ENCODE measurements around the gene RHEB. TPM values are rescaled to one million over a fixed set of nuclear protein-coding genes. Genes with fewer than 3 reads are reported as not detected.

The RHEB gene
- polyA plus RNA-seq, 1 experiment = 154 TPM

DNA sequence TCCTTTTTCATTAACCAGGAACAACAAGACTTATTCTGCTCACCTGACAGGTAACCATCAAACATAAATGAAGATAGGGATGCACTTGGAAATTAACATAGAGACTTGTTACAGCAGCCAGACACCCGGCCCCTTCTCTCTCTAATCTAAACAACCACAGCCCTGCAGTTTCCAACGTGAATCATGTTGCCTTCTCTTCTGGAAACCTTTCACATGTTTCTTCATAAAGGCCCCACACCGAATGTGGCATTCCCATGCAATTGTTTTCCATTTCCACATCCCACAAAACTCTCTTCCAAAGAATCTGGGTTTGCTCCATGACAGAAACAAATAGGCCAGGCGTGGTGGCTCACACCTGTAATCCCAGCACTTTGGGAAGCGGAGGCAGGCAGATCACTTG, 94.9 kb downstream of the RHEB start:
- Histone ChIP-seq H3K27ac (ENCODE audit: low read depth, low read length) (peak overlapping the region; percentile 91), H3K27me3 (ENCODE audit: control insufficient read depth, insufficient read depth, low read length) (peaks cover 12% of the 10 kb centered on the region), H3K4me3 (ENCODE audit: low read depth, low read length) (no peak overlapping the region), H3K9me3 (ENCODE audit: control insufficient read depth, insufficient read depth, low read length) (peaks cover 19% of the 10 kb centered on the region)
- no peak for DNase-seq (ENCODE audit: low read depth, low spot score)
- CTCF ChIA-PET = interaction anchor here (0.7 kb wide), 1 partner anchor 56 kb away, joined by 3 read pairs; no protein-coding TSS in a partner anchor
- TF ChIP-seq, protein P1, sequence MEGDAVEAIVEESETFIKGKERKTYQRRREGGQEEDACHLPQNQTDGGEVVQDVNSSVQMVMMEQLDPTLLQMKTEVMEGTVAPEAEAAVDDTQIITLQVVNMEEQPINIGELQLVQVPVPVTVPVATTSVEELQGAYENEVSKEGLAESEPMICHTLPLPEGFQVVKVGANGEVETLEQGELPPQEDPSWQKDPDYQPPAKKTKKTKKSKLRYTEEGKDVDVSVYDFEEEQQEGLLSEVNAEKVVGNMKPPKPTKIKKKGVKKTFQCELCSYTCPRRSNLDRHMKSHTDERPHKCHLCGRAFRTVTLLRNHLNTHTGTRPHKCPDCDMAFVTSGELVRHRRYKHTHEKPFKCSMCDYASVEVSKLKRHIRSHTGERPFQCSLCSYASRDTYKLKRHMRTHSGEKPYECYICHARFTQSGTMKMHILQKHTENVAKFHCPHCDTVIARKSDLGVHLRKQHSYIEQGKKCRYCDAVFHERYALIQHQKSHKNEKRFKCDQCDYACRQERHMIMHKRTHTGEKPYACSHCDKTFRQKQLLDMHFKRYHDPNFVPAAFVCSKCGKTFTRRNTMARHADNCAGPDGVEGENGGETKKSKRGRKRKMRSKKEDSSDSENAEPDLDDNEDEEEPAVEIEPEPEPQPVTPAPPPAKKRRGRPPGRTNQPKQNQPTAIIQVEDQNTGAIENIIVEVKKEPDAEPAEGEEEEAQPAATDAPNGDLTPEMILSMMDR (IDR thresholded peaks at IDR 0.05; ENCODE audit: low read depth, low read length) = no peak
- POLR2A ChIA-PET = no interaction called here

DNA sequence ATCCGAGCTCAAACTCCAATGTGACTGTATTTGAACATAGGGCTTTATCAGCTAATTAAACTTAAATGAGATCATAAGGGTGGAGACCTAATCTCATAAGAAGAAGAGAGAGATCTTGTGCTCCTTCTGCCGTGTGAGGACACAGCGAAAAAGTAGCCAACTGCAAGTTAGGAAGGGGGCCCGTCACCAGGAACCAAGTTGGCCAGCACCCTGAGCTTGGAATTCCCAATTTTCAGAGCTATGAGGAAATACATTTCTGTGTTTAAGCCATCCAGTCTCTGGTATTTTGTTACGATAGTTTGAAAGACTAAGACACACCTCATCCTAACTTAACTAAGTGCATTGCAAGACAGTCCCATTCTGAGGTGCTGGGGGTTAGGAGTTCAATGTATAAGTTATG, 95.8 kb downstream of the RHEB start:
- CTCF ChIA-PET = interaction anchor here (0.7 kb wide), 1 partner anchor 335 kb away, joined by 3 read pairs; no protein-coding TSS in a partner anchor
- Histone ChIP-seq H3K9me3 (ENCODE audit: control insufficient read depth, insufficient read depth, low read length) (peaks cover 19% of the 10 kb centered on the region), H3K27ac (ENCODE audit: low read depth, low read length) (no peak overlapping the region), H3K4me3 (ENCODE audit: low read depth, low read length) (no peak overlapping the region), H3K27me3 (ENCODE audit: control insufficient read depth, insufficient read depth, low read length) (peaks cover 12% of the 10 kb centered on the region)
- POLR2A ChIA-PET = no interaction called here
- no peak for DNase-seq (ENCODE audit: low read depth, low spot score)
- TF ChIP-seq, protein P1 (IDR thresholded peaks at IDR 0.05; ENCODE audit: low read depth, low read length) = no peak

DNA sequence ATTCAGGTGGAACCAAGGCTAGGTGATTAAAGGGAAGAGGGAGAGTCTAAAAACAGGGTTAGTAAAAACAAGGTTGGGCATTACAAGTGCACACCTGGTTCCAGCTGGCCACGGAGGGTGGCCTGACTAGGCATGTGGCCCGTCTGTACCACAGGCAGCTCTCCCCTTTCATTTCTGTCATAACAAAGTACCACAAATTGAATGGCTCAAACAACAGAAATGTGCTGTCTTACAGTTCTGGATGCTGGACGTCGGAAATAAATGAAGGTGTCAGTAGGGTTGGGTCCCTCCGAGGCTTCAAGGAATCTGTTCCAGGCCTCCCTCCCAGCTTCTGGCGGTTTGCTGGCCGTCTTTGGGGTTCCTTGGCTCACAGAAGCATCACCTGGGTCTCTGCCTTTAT, 96.5 kb downstream of the RHEB start:
- TF ChIP-seq, protein P1 (IDR thresholded peaks at IDR 0.05; ENCODE audit: low read depth, low read length) = no peak
- Histone ChIP-seq H3K4me3 (ENCODE audit: low read depth, low read length) (no peak overlapping the region), H3K27me3 (ENCODE audit: control insufficient read depth, insufficient read depth, low read length) (peaks cover 12% of the 10 kb centered on the region), H3K9me3 (ENCODE audit: control insufficient read depth, insufficient read depth, low read length) (peaks cover 19% of the 10 kb centered on the region), H3K27ac (ENCODE audit: low read depth, low read length) (no peak overlapping the region)
- ChIA-PET CTCF (no interaction called here), POLR2A (no interaction called here)
- no peak for DNase-seq (ENCODE audit: low read depth, low spot score)

DNA sequence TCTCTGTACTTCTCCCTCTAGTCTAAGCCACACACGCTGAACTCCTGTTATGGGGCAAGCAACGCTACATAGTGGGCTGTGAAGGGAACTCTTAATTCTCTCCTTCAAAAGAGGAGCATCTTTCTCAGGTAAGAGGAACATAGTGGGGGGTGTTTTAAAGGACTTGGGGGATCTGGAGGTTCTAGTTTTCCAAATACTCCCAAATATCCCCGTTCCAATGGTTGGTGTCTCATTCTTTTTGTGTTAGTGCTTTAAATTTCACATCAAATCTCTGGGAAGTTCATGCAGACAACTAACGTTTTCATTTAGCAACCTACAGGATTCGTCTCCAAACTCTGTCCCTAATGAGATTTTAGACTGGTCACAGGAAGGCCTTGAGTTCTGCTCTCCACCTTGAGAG, 97.5 kb downstream of the RHEB start:
- ChIA-PET CTCF (no interaction called here), POLR2A (no interaction called here)
- H3K27ac ChIP-seq (ENCODE audit: low read depth, low read length) = no peak overlapping the region
- H3K9me3 ChIP-seq (ENCODE audit: control insufficient read depth, insufficient read depth, low read length) = peaks cover 13% of the 10 kb centered on the region
- TF ChIP-seq, protein P1 (IDR thresholded peaks at IDR 0.05; ENCODE audit: low read depth, low read length) = no peak
- no peak overlapping the region for H3K4me3 ChIP-seq (ENCODE audit: low read depth, low read length)
- H3K27me3 ChIP-seq (ENCODE audit: control insufficient read depth, insufficient read depth, low read length) = peaks cover 12% of the 10 kb centered on the region
- no peak for DNase-seq (ENCODE audit: low read depth, low spot score)

DNA sequence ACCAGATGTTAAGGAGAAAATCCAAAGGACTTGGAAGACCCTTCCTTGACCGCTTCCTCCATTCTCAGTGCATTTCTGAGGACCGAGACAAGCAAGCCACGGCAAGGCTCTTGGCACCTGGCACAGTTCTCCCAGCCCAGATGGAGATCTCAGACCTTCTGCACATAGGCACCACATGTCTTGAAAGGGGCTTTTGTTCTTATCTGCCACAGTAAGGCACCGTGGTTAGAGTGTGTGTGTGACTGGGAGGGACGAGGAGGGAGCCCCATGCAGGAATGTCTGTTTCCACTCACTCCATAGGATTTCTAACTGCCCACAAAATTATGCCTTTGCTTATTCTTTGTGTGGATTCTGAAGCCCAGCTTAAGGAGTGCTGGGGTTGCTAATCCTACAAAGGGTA, 99.6 kb downstream of the RHEB start:
- H3K27me3 ChIP-seq (ENCODE audit: control insufficient read depth, insufficient read depth, low read length) = peaks cover 26% of the 10 kb centered on the region
- peaks cover 13% of the 10 kb centered on the region for H3K9me3 ChIP-seq (ENCODE audit: control insufficient read depth, insufficient read depth, low read length)
- no peak overlapping the region for H3K27ac ChIP-seq (ENCODE audit: low read depth, low read length)
- CTCF ChIA-PET = interaction anchor here (1.0 kb wide), 1 partner anchor 52 kb away, joined by 3 read pairs; no protein-coding TSS in a partner anchor
- no peak overlapping the region for H3K4me3 ChIP-seq (ENCODE audit: low read depth, low read length)
- POLR2A ChIA-PET = interaction anchor here (0.6 kb wide), 1 partner anchor 583 kb away, joined by 3 read pairs; no protein-coding TSS in a partner anchor
- TF ChIP-seq, protein P1 (IDR thresholded peaks at IDR 0.05; ENCODE audit: low read depth, low read length) = no peak
- DNase-seq (ENCODE audit: low read depth, low spot score) = no peak

Measured in AG04450 (cell line).